NCI-H128 (cell line): Measurements from ENCODE around the gene MT3.
"Not testable (repeated sequence)": the region's sequence is repeated elsewhere in the genome, so short reads cannot be mapped to it uniquely, and the experiment has no call there.

Experiments
- DNase-seq: peaks from one replicate; lab custom pipeline; 2025; ENCODE audit not compliant: unreplicated experiment; lab: John Stamatoyannopoulos, UW

Gene MT3

DNA sequence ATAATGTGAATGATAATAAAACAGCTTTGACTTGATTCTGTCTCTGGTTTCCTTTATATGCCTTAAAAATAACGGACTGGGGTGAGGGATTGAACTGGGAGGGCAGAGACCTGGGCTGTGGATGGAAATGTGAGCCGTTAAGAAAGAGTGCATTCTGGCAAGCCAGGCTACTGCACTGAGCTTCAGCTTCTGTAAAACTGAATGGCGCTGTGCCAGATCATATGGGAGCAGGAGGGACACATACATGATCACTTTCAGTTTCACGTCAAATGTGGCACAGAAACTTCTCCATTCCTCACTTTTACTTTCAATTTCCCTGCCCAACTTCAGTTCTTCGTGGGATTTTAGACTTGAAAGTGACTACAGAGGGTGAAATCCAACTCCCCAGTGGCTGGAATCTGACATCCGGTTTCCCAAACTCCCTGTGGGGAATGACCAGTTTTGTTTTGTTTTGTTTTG is 20.2 kb downstream of the MT3 start:
- DNase-seq = no peak

DNA sequence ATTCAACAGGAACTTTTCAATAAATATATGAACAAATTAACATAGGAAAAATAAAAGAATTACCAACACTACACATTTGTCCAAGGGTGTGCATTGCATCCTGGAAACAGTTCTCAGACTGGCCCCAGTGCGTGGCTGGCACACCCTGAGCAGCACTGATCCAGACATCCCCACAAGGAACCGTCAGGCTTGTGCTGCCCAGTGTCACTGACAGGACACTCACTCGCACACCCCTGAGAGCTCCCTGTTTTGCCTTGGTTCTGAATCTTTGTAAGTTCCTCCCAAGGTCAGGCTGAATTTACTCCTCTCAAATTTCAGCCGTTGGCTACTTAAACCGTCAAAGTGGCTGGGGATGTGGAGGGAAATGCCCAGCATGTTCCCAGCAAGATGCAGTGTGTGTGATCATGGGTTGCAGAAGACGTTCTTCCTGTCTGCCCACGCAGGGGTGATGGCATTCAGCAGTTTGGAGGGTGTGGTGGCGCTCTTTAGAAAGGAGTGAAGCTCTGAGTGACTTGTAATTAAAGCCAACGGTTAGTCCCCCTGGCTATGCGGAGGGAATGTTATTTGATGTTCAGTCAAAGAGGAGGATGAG is 20.8 kb downstream of the MT3 start:
- no peak for DNase-seq

DNA sequence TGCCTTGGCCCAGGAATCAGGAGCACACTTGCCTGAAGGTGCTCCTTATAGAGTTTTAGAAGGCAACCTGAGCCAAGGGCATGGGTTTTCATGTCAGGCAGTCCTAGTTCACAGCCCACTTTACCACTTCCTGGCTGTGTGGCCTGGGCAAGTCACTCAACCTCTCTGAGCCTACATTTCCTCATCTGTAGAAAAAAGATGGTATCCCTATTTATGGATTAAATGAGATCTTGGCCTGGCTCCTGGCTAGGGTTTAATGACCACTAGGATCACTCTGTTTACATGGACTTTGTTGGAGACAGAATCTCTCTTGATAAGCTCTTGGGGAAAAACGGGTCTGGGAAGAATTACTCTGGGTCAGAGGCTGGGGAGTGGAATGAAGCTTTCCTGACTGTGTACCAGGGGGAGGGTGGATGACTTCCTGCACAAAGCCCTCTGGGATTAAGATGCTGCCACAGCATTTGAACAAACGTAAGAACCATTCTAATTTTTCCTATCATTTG is 21.3 kb downstream of the MT3 start:
- no peak for DNase-seq

DNA sequence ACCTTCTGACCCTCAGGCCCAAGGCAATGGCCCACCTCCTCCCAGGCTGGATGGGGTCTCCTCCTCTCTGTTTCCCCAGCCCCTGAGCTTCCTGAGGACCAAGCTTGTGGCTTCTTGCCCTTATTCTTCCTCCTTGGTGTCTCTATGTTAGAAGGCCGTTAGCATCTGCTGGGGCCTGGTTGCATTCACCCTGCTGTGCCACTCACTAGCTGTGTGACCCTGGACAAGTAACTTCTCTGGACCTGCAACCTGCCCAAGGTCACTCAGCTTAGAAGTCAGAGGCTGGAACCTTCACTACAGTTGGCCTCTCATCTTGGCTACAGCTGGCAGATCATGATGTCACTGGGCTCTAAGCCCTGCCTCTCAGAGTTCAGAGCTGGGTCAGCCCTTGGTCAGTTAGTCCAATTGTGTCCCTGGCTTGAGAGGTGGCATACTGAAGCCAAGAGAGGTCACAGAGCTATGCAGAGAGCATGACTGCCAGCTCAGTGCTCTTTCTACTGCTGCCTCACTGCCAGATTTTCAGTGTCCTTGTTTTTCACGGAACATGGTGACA is 22.0 kb downstream of the MT3 start:
- no peak for DNase-seq

DNA sequence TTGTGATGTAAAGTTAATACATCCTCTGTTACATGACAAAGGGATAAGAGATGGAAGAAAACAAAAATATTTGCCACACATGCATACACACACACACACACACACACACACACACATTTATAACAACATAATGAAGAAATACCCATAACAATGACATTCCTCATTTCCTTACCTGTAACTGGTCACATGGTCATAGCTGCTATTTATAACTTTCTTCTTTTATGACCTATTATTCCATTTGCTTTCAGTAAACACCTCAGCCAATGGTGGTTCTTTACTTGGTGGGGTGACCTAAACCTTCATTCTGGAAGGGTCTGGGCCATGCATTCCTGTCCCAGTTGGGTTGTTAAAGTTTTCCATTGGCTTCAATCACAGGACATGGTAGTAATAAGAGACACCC is 24.4 kb downstream of the MT3 start:
- no peak for DNase-seq

DNA sequence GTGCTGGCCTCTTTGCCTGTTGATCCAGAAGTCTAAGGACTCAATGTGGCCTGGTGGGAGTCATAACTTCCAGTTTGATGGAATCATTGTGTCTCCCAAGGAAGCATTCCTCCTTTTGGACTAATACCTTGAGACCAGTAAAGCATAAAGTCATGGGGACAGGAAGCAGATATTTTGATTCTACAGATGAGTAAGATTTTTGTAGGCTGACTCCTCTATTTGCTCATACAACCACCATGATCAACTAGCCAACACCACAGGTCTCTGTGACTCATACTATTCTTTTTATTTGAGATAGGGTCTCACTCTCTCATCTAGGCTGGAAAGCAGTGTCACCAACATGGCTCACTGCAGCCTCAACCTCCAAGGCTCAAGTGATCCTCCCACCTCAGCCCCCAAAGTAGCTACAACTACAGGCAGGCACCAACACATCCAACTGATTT is 25.2 kb downstream of the MT3 start:
- no peak for DNase-seq

DNA sequence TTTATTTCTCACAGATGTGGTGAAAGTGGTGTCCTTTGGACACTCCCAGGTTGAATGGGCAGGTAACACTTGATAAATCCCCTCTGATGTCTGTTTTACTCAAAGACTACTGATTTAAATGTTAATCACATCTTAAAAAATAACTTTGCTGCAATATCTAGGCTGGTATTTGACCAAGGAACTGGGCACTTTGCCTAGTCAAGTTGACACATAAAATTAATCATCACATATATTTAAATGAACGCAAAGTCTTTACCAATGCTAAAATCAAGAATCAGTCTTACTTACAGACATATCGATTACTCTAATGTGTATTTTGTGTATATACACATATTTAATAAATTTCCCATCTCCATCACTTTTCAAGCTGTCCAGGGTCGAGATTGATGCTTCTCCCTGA is 26.0 kb downstream of the MT3 start:
- DNase-seq = no peak

DNA sequence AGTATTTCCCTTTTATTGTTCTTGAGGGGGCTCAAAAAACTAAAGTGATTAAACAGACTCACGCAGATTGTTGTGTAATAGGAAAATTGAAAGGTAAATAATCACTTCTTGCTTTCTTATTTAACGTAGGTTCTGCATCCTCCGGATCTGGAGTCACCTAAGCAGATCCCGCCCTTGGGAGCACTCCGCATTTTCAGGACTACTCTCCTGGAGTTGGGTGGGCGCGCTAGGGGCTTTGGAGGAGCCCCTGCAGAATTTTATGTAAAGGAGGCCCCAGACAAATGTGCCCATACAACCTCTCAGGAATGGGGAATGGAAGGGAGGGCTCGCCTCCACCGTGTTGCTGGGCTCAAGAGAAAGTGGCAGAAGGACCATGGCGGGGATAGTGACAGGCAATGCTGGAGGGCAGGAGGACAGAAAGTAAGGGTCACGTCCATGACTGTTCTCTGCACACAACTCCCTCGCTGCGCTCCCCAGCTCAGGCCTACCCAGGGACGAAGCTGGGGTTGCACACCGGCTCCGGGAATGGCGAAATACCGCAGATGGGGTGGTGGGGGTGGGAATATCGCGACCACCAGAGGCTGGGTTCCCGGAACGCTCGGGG is 27.4 kb downstream of the MT3 start:
- DNase-seq = no peak

DNA sequence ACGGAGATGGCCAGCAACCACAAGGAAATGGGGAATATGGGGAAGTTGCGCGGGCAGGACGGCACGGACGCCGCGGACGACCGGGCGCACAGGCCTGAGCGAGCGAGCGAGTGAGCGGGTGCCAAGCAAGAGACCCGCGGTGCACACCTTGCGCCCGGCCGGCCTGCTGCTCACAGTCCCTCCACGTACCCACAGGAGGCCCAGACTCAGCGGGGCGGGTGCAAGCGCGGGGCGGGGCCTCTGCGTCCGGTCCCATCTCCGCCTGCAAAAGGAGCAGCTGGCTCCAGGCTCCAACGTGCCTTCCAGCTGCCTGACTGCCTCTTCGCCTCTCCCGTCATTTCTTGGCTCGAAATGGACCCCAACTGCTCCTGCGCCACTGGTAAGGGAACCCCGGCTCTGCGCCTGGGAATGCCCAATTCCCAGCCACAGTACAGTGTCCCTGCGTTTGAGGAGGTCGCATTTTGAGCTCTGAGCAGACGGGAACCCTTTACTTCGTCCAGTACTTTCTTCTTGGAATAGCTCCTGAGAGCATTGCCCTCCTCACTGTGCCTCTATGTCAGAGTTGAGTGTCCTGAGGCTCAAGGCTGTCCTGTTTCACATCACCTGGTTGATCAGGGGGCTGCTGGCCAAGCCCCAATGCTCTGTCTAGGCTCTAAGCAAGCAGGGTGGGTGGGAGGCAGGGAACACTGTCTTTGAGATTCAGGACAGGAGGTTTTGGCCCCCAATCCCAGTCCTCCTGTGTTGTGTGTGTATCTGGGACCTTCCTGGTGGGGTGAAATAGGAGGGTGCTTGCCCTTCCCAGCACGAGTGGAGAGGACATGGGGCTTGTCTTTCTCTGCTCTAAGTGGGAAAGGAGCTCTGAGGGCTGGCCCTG is 28.1 kb downstream of the MT3 start:
- no peak for DNase-seq

DNA sequence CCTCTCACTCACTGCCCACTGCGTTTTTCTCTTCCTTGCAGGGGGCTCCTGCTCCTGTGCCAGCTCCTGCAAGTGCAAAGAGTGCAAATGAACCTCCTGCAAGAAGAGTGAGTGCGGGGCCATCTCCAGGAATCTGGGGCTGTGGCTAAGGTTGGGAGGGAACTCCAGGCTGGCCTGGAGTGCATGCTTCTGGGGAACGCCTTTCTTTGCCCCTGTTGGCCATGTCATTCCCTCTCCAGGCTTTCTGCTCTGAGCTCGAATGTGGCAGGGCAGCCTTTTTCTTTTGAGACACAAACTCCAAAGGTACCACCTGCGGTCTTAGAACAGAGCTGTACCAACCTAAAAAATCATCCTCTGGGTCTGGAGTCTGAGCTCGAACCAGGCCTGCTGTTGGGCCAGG is 28.8 kb downstream of the MT3 start:
- no peak for DNase-seq

DNA sequence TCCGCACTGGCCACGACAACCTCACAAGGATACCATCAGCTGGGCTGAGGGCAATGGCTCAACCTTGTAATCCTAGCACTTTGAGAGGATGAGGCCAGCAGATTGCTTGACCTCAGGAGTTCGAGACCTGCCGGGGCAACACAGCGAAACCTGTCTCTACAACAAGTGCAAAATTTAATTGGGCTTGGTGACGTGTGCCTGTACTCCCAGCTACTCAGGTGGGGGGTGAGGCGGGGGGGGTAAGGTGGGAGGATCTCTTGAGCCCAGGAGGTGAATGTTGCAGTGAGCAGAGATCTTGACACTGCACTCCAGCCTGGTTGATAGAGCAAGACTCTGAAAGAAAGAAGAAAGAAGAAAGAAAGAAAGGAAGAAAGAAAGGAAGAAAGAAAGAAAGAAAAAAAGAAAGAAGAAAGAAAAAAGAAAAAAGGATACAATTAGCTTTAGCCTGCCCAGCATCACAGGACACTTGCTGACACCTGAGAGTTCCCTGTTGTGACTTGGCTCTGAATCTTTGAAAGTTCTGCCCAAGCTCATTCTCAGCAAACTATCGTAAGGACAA is 31.1 kb downstream of the MT3 start:
- DNase-seq = no peak

DNA sequence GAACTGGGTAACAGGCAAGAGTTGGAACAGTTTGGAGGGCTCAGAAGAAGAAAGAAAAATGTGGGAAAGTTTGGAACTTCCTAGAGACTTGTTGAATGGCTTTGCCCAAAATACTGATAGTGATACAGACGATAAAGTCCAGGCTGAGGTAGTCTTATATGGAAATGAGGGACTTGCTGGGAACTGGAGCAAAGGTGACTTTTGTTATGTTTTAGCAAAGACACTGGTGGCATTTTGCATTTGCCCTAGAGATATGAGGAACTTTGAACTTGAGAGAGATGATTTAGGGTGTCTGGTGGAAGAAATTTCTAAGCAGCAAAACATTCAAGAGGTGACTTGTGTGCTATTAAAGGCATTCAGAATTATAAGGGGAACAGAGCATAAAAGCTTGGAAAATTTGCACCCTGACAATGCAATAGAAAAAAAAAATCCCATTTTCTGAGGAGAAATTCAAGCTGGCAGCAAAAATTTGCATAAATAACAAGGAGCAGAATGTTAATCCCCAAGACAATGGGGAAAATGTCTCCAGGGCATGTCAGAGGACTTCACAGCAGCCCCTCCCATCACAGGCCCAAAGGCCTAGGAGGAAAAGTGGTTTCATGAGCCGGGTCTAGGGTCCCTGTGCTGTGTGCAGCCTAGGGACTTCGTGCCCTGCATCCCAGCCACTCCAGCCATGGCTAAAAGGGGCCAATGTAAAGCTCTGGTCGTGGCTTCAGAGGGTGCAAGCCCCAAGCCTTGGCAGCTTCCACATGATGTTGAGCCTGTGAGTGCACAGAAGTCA is 32.5 kb downstream of the MT3 start:
- not testable (repeated sequence) for DNase-seq

DNA sequence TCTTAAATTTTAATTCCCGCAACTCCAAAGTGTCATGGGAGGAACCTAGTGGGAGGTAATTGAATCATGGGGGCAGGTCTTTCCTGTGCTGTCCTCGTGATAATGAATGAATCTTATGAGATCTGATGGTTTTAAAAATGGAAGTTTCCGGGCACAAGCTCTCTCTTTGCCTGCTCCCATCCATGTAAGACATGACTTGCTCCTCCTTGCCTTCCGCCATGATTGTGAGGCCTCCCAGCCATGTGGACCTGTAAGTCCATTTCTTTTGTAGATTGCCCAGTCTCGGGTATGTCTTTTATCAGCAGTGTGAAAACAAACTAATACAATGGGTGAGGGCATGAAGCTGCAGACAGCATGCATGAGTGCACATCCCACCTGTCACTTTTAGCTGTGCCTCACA is 33.9 kb downstream of the MT3 start:
- DNase-seq = not testable (repeated sequence)

DNA sequence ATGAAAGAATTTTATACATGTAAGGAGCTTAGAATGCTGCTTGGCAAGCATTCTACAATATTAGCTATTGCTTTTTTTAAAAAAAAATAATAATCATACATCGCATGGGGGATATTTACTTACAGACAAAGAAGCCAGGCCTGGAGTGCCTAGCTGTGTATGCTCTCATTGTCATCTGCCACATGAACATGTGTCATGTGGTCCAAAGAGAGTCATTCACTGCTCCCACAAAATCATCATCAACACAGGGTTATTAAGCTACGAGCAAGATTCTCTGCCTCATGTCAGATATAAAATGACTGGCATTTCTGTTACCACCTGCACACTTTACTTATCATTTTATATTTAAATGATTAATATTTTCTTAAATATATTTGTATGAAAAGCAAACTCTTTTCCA is 34.3 kb downstream of the MT3 start:
- no peak for DNase-seq

DNA sequence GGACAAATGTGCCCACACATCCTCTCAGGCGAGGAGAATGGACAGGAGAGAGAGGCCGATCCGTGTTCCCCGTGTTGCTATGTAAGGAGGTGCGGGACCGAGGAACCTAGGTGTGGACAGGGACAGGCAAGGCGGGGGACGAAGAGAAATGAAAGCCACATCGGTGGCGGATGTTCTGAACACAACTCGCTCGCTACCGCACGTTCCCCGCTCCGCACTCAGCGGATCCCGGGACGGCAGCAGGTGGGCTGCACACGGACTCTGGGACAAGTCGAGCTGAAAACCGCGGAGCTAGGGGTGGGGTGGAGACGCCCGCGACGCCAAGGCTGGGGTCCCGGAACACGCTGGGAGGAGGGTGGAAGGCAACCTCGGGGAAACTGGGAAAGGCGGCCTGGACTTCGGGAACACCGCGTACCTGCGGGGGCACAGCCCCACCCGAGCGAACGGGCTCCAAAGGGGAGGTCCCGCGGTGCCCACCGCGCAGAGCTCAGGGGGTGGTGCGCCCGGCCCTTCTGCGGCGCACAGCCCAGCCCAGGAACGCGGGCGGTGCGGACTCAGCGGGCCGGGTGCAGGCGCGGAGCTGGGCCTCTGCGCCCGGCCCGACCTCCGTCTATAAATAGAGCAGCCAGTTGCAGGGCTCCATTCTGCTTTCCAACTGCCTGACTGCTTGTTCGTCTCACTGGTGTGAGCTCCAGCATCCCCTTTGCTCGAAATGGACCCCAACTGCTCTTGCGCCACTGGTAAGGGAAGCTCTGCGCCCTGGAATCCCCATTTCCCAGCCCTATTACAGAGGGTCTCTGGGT is 36.0 kb downstream of the MT3 start, which contains the start of gene MT1E:
TSS of gene MT1E (plus strand) at position 642 of the 803 bp plus-strand sequence. CDS start at position 713, 71 bp downstream.
- DNase-seq = no peak

DNA sequence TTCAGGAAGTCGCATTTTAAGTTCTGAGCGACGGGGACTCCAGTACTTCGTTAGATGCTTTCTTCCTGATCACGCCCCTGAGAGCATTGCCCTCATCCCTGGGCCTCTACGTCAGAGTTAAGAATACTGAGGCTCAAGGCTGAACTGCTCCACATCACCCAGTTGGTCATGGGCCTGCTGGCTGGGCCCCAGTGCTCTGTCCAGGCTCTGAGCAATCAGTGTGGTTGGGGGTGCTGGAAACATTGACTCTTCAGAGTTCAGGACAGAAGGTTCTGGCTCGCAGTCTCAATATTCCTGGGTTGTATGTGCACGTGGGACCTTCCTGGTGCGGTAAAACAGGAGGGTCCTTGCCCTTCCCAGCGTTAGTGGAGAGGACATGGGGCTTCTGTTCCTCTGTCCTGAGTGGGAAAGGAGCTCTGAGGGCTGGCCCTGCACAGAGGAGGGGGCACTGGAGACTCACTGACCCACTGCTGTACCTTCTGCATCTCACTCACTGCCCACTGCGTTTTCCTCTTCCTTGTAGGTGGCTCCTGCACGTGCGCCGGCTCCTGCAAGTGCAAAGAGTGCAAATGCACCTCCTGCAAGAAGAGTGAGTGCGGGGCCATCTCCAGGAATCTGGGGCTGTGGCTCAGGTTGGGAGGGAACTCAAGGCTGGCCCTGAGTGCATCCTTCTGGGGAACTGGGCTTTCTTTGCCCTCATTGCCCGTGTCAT is 36.8 kb downstream of the MT3 start:
- no peak for DNase-seq

DNA sequence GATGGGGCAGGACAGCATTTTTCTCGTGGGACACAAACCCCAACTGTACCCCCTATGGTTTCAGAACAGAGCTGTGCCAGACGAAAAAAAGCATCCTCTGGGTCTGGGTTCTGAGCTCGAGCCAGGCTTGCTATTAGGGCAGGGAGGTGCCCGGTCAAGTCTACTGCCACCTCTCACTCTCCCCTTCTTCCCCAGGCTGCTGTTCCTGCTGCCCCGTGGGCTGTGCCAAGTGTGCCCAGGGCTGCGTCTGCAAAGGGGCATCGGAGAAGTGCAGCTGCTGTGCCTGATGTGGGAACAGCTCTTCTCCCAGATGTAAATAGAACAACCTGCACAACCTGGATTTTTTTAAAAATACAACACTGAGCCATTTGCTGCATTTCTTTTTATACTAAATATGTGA is 37.4 kb downstream of the MT3 start:
- DNase-seq = no peak

DNA sequence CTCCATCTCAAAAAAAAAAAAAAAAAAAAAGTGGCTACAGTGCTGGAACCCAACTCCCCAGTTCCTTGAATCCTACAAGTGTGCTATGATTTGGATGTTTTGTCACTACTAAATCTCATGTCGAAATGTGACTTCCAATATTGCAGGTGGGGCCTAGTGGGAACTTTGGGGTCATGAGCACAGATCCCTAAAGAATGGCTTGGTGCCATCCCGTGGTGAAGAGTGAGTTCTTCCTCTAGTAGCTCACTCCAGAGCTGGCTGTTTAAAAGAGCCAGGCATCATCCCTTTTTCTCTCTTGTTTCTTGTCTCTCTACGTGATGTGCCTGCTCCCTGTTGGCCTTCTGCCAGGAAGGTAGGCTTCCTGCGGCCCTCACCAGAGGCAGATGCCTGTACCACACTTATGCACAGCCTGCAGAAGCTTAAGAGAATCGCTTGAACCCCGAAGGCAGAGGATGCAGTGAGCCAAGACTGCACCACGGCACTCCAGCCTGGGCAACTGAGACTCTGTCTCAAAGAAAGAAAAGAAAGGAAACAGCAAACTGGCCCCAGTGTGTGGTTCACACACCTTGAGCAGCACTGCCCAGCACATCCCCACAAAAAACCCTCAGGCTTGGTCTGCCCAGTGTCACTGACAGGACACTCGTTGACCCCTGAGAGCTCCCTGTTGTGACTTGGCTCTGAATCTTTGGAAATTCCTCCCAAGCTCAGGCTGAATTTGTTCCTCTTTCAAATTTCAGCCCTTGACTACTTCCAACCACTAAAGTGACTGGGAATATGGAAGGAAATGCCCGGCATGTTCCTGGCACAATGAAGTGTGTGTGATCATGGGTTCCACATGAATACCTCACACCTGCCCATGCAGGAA is 39.4 kb downstream of the MT3 start:
- DNase-seq = no peak
